ENCODE measurements around the gene VAC14.
"Not testable (repeated sequence)": the region's sequence is repeated elsewhere in the genome, so short reads cannot be mapped to it uniquely, and the experiment has no call there.

The VAC14 gene

DNA sequence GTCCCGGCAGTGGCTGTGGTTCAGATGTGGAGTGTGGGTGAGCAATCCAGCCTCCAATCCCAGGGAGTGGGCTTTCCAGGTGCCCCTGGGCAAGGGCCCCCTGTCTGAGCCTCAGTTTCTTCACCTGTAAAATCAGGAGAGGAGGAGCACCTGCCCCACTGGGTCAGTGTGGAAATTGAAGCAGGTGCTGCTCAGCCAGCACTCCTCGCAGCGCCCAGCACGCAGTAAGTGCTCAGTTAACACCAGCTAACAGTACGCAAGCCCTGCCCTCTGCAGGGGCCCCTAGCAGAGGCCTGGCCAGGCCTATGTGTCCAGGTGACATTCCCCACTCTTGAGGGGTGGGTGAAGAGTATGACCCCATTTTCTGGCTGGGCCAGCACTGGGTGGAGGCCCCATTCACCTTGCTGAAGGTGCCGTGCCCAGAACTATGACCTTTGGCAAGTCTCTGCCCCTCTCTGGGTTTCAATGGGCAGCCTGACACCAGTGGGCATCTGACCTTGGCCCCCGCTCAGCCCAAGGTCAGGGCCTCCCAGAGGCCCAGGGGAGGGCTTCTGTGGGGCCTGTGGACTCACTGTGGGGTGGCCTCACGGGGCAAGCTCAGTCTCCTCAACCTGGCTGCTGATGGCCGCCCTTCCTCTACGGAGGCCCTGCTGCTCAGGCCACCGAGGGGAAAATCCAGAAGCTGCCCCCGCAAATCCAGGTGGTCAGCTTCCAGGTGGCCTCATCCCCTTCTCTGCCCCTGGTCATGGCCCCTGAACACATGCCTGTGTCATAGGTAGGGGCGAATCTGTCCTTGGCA is 117.6 kb downstream of the VAC14 start:
- DNase-seq, result no peak

DNA sequence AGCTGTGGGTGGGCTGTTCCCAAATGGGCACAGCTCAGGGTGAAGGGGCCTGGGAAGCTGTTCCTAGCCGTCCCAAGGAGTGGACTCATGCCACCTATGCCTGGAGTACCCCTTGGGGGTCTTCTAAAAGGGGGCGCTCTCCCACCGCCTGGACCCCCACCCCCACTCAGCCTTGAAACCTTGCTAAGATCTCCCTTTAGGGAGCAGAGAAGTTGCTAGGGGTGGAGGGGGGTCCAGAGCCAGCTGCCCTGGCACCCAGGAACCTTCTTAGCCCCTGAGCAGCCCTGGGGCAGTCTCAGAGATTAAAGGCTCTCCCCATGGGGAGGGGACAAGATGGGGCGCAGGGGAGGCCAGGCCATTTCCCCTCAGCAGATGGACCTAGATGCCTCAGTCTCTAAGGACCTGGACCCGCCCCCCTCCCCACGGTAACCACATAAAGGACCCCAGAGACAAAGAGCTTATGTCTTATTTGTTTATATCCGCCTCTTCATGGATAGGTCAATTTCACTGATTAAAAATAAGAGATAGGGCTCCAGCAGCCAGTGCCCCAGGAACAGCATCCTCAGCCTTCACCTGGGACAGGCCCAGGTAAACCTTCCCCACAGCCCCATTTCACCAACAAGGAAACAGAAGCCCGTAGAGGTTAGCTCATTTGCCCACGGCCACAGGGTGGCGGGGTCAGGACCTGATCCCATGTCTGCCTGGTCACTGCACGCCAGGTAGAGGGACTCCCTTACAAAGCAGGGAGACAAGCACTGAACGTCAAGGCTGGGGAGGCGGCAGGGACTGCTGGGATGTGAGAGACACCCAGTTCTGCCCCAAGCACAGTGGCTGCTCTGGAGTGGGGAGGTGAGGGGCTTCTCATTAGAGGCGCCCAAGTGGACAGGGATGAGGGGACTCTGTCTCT is 118.5 kb downstream of the VAC14 start:
- DNase-seq, result peak in 1 of 56 donors; percentile 51

DNA sequence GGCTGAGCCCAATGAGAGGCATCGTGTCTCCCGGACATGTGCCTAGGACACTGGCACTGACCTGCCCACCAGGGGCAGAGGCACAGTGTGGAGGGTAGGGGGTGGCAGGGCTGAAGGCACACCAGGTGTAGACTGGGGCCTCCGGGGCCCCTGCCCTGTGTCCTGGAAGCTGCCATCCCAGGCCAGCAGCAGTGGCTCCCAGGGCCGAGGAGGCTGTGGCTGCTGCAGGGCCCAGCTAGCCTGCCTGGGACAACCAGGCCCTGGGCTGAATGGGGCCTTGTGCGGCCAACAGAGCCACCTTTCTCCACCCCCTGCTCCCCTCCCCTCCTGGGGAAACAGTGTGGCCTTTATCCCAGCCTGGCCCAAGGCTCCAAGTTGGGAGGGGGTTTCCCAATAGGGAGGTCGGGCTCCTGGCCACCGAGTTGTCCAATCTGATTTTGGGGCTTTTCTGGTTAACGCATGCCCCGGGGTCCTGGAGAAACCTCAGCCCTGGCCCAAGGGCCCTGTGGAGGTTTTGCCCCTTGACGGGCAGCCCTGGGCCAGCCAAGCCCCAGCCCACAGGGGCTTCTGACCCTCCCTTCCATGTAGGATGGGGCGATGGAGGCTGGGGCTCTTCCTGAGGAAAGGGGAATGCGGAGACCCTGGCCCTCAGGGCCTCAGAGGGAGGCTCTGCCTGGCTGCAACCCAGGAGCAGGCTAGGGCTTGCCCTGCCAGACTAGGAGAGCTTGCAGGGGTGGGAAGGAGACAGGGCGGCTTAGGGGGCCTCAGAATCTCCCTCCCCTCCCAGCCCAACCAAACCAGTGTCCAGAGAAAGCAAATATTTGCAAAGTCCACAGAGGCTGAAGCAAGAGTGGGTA is 119.3 kb downstream of the VAC14 start:
- DNase-seq, result peak in 54 of 56 donors; percentile 52 to 93 (median 80)

DNA sequence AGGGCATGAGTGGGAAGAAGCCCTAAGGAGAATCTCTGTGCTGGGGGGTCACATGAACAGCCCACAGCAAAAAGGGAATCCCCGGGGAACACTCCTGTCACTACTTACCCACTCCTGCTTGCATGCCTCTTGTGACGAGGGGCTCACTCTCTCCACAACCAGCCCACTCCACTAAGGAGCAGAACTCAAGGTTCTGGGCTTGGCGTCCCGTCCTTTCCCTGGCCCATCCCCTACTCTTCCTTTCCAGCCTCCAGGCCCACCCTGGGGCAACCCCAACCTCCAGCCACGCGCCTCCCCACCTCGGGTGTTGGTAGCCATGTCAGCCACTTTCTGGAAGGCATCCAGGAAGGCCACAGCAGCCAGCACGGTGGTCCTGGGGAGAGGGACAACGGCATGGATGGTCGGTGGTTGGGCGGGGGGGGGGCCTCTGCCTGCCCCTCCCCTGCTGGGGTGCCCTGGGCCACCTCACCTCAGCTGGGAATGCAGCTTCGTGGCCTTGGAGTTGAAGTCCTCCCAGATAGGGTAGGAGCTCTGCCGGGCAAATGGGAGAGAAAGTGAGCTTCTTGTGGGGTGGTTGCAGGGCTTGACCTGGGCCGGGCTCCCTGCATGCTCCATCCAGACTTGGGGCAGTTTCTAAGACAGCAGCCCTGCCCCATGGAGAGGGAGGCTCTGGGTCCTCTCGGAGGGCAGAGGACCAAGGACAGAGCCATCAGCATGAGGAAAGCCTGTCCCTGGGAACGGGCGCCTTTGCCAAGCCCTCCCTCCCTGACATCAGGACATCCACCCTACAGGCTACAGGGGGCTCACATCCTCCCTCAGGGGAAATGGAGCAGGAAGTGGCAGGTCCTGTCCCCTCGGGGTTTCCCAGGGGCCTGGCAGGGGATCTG is 120.2 kb downstream of the VAC14 start:
- peak in 4 of 56 donors; percentile 50 to 69 (median 61) for DNase-seq

DNA sequence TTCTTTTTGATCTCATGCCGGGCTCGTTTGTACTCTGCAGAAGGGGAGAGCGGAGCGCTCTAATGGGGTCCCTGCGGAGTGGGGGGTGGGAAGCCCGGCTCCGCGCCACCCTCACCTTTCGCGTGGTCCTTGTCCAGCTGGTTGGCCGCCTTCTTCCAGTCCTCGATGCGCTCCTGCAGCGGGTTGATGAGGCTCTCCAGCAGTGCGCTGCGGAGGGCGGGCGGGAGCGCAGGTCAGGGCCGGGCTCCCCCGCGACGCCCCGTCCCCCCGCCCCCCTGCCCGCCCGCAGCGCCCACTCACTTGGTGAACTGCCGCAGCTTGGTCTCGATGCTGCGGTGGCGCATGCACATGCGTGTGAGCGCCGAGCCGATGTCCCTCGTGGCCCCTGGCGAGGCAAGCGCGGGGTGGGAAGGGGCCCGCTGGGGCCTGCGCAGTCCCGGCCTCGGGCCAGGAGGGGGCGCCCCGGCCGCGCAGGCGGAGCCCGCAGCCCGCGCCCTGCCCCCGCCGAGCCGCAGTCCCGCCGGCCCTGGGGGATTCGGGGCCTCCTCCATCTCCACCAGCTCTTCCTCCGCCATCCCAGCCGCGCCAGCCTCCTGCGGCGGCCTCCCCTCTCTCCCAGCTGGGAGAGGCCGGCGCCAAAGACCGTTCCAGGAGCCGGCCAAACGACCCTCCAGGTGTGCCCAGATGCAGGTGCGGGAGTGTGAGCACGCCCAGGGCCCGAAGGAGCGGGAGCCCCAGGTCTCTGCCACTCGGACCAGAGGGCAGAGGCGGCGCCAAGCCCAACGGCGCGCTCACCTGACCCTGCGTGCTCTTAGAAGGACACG is 121.1 kb downstream of the VAC14 start:
- DNase-seq, result peak in 3 of 56 donors; percentile 25 to 48 (median 26)

DNA sequence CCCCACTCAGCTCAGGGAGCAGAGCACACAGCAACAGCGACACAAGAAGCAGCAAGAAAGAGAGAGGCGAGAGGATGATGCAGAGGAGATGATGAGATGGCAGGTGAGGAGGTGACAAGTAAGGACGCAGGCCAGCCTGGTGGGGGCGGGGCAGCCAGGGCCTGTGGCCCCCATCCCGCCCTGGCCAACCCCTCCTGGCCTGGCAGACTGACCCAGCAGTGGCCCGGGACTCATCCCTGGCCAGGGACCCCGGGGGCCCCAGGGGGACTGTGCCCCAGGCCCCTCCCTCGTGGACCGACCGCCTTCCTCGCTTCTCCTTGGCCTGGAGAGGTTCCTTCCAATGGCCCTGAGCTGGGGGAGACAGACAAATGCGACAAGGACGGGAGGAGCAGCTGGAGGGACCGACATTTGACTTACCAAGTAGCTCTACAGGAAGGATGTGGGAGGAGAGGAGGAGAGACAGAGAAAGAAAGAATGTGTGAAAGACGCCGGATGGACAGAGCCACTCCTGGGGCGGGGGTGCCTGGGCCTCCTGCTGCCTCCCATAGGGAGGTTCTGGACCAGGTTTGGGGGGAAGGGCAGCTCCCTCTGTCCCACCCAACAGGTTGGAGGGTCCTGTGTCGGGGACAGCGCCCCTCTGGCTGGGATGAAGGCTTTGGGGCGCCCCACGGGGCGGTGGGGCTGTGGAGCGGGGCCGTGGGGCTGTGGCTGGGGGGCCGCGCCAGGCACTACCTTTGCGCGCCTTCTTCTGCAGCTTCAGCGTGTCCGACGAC is 121.9 kb downstream of the VAC14 start:
- no peak for DNase-seq

DNA sequence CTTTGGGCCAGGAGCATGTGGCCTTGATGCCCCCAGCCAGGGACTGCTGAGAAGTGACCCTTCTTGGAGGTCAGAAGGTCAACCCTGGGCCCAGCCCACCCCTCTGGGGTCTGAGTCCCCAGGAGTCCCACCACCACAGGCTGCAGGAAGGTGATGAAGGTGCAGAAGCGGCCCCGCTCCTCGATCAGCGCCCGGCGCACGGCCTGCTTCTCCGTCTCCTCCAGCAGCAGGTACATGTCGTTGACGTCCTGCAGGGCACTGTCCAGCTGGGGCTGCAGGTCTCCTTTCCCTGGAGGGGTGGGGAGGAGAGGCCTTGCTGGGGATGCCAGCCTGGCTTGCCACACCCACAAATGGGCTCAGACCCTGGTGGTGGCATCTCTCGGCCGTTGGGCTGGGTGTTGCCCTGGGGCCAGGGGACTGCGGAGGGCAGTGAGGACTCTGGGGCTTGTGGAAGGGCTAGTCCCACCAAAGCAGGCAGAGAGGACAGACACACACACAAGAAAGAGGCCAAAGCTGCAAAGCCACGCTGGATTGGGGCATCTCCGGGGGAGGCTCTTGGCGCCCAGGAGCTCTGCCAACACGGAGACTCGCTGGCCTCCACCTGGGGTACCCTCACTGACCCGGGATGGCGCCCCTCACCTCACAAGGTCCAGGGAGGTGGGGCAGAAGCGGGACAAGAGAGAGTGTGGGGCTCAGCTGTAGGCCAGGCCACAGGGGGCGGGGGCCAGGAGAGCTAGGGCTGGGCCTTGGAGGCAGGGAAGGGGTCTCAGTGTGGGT is 122.6 kb downstream of the VAC14 start:
- no peak for DNase-seq

DNA sequence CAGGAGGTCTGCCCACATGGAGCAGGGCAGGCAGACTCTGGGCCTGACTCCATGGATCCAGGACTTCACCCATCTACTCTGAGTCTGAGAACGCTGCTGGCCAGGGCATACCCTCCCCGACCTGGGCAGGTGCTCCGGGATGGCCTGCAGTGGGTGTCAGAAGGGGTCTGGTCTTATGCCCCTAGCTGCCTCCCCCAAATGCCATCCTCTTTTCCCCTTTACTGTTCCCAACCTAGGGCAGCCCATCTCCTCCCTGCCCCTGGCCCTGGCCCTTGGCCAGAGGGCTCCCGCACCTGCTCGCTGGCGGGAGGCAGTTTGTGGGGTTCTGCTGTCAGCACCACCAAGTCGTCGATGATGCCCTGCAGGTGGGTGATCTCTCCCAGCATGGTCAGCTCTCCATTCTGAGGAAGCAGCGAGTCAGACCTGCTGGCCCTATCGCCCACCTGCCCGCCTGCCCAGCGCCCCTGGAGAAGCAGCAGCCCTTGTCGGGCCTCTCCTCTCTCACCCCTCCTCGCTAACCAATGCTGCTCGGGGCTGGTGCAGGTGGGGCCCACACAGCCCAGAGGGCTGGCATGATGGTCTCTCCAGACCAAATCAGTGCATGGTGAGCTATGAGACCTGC is 123.3 kb downstream of the VAC14 start:
- DNase-seq, result no peak

DNA sequence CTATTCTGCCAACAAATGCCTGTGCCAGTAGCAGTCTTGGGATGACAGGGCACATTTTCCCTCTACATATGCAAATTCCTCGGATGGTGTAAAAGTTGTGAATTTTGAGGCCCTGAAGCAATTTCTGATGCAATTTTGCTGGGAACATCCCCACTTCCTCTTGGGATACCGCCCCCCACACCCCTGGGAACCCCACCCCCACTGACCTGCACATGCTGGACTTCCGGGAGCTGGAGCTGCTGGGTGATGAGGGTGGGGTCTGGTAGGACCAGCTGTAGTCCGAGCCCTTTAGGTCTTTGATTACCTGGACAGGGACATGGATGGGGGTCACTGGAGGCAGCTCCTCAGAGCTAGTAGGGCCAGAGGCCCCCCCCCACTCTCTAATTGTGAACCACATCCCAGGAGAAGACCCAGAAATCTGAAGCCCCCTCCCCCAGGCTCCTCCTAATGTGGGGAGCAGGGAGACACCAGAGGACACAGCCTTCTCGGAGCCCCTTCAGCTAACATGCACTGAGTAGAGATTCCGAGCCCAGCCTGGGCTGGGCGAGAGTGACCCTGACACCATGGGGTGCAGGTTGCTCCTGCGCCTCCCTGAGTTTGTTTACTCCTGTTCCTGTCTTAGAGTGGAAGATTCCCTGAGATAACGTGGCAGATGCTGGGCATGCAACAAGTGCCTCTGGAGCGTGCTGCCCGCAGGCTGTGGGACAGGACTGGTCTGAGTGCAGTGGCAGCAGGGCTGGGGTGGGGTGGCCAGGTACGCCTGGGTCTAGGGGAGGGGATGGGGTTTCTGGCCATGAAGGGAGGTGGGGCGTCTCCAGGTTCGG is 124.1 kb downstream of the VAC14 start:
- no peak for DNase-seq

DNA sequence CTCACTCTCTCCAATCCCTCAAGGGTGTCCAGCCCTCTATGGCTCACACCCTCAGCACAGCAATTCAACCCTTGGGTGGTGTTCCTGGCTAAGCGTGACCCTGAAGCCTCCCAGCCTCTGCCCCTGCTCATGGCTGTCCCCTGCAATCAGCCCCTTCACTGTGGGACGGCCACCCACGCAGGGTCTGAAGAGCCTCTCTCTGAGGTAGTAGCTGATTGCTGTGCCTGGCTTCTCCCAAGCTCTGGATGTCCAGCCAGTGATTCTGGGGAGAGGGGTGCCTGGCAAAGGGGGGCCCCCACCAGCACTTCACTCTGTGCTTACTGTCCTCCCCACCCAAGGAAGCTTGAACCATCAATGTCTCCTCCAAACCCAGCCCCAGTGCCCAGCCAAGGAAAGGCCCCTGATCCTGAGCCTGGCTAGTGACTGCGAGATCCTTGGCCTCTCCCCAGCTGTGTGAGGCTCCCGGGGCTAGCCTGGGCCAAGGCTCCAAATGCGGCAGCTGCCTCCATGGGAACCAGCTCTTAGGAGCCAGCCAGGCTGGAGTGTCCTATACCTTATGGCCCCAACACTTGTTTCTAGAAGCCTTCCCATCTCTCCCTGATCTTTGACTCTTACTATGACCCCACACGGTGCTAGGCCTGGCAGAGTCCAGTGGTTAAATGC is 125.0 kb downstream of the VAC14 start:
- peak in 1 of 56 donors; percentile 28 for DNase-seq

DNA sequence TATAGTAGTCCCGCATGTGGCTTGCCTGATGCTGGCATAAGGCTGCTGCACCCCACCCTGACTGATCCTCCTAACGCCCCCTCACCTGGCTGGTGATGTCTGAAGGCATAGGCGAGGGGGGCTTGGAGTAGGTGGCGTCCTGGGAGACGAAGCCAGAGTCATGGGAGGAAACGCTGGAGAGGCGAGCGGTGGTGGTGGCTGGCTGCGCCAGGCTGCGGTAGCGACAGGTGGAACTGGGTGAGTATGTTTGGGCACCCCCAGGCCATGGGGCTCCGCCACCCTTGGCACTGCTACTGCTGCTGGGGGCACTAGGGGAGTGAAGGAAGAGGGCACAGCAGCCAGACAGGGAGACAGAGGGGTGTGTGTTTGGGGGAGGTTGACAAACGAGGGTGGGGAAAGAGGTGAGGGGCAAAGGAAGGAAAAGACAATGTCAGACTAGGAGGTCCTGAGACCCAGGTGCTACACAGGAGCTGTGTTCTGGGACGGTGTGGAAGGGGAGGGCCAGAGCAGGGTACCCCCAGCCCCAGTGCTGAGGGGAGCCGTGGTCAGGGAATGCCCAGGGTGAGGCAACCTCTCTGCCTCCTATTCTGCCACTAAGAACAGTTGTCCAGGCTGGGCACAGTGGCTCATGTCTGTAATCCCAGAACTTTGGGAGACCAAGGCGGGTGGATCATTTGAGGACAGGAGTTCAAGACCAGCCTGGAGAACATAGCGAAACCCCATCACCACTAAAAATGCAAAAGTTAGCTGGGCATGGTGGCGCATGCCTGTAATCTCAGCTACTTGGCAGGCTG is 126.5 kb downstream of the VAC14 start:
- DNase-seq, result peak in 2 of 56 donors; percentile 34 to 52

DNA sequence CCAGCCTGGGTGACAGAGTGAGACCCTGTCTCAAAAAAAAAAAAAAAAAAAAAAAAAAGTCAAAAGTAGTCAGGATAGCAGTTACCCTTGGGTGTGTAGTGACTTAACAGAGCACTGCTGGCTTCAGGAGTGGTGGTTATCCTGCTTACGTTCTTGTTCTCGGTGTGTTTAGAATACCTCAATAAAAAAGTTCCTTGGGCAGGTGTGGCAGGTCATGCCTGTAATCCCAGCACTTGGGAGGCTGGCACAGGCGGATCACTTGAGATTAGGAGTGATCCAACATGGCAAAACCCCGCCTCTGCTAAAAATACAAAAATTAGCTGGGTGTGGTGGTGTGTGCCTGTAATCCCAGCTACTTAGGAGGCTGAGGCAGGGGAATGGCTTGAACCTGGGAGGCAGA is 130.0 kb downstream of the VAC14 start:
- not testable (repeated sequence) for DNase-seq

DNA sequence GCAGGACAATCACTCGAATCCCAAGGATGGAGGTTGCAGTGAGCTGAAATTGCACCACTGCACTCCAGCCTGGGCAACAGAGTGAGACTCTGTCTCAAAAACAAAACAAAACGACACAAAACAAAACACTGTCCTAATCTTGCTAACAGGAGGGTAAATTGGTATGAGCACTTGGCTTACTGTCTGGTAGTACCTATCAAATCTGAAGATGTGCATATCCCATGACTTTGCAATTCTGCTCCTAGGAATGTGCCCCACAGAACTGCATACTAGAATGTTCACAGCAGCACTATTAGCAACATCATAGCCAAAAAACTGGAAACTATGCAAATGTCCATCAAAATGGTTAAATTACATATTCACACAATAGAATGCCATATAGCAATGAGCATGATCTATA is 130.8 kb downstream of the VAC14 start:
- no peak for DNase-seq

DNA sequence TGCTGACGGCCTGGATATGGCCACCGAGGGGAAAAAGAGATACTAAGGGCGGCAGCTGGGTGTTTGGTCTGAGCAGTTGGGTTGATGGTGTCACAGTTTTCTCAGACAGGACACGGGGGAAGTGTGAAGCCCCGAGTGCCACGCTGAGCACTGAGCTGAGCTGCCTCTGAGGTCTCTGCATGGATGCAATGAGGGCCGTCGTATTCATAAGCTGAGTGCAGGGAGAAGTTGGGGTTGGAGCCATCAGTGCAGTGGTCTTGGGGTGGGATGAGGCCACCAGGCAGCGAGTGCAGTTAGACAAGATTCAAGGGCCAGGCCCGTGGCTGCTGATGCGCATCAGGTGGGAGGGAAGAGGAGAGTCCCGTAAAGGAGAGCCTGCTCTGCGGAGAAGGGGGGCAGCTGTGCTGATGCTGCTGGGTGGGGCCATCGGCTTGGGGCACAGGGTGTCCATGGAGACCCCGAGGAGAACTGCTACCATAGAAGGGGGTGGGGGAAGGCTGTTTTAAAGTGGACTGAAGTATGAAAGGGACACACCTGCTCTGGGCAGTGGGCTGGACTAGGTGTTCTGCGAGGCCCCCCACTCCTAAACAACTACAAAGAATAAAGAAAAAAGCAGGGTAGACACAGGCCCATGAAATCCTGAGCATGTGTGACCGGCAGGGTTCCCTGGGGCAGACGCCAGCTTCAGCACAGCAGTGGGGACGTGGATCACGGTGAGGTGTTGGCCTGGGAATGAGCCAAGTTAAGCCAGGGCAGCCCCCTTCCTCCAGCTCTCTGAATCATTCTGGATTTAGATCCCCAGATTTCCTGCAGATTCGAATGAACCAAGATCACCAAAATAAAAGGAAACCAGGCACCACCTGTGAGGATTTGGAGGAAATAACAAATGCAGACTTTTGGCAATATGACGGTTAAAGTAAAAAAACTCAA is 134.9 kb downstream of the VAC14 start:
- DNase-seq, result no peak

Data from nucleus accumbens (tissue), 56 donors.